Activated T-cell treated with anti-CD3 and anti-CD28 coated beads for 4 hours (primary cell): ENCODE data around the gene TMEM175.

Experiments
- DNase-seq: peaks from one replicate; pipeline ENCODE4 v3.0.0-alpha.2; 2020

The TMEM175 gene, protein sequence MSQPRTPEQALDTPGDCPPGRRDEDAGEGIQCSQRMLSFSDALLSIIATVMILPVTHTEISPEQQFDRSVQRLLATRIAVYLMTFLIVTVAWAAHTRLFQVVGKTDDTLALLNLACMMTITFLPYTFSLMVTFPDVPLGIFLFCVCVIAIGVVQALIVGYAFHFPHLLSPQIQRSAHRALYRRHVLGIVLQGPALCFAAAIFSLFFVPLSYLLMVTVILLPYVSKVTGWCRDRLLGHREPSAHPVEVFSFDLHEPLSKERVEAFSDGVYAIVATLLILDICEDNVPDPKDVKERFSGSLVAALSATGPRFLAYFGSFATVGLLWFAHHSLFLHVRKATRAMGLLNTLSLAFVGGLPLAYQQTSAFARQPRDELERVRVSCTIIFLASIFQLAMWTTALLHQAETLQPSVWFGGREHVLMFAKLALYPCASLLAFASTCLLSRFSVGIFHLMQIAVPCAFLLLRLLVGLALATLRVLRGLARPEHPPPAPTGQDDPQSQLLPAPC

DNA sequence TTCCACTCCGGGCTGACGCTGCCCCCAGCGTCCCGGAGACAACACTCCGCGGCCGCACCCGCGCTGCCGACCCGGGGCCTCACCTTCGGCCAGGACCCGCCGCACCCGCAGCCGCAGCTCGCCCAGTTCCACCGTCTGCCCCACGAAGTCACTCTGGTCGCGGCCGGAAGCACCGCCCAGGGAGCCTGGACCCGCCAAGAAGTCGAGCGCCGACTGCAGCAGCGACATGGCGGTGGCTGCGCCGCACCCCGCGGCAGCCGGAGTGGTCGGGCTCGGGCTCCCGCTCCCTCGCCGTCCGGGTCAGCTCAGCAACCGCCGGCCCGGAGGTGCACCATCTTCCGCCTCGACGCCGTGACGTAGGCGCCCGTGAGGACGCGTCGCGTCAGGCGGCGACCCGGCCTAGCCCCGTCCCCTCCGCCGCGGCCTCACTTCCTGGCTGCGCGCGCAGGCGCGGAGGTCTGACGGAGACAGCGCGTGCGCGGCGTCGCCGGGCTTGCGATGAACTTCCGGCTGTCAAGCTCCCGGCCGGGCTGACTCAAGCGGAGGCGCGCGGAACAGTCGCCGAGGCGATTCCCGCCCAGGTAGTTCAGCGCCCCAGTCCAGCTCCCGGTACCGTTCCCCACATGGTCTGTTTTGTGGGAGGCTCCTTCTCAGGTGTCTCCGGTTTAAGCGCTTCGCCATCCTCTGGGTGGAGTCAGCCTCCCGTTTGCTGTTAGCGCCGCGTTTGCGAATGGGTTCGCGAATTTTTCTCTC, at the start of gene TMEM175, which contains the start of gene GAK:
Gene TMEM175, plus strand, starts transcription at position 501 of the 753 bp plus-strand sequence. CDS start 15,280 bp downstream, outside the sequence.
Gene GAK, minus strand, starts transcription at position 357 of the 753 bp plus-strand sequence. Its CDS starts 129 bp downstream, at position 228.
- peak; percentile 92 for DNase-seq

DNA sequence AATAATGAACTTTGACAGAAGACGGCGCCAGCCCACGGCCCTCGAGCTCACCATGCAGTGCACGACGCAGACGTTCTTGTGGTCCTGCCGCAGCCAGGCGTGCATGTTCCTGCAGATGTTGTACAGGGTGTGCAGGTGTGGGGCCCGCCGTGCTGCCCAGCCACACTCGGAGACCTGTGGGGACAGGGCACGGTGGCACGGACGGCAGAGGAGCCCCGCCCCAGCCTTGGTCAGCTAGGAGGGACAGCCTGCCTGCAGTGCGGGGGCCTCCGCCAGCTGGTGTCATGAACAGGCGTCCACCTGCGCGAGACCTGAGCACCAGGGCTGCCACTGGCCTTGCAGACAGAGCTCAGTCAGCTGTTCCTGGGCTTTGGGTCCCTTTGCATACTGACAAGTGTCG, 49.6 kb upstream of the TMEM175 start:
- DNase-seq: no peak

DNA sequence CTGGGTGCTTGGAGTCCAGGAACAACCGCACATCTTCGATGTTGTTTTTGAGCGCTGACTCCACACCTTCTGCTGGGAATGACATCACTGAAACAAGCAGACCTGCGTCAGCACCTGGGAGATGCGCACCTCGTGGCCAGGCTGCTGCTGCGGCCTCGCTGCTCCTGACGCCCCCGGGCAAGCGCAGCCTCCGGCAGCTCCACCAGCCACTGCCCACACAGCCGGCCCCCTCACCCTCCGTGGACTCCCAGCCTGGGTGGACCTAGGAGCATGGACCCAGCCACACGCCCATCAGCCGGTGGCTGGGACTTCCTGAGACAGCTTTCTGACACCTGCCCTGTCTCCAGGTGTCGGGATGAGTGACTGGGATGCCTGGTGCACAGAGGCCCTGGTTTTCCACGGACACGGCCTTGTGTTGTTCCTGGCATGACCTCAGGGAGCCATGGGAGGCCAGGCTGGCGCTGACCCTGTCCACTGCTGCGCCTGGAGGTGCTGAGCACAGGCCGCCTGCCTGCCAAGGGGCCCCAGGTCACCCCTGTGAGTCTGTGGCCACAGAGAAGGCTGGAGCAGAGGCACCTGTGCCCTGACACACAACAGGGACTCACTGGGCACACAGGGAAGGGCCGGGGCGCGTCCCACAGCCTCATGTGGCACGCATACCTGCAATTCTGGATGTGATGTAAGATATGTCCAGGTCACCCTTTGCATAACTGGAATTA, 48.7 kb upstream of the TMEM175 start:
- DNase-seq: no peak

DNA sequence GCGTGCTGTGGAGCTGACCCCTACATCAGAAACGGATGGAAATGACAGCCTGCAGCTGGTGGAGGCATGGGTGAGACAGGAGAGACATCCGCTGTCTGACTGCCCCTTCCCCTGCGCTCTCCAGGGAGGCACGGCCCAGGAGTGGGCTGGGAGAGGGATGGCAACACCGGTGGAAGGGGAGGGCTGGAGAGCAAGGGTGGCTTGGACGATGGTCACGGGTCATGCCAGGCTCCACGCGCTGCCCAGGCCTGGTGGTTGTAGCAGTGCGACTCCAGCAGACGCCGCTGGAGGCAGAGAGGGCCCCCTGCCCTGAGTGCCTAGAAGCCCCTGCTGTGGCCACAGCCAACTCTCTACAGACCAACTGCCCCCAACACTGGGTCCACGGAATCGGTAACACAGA, 48.0 kb upstream of the TMEM175 start:
- DNase-seq: no peak

DNA sequence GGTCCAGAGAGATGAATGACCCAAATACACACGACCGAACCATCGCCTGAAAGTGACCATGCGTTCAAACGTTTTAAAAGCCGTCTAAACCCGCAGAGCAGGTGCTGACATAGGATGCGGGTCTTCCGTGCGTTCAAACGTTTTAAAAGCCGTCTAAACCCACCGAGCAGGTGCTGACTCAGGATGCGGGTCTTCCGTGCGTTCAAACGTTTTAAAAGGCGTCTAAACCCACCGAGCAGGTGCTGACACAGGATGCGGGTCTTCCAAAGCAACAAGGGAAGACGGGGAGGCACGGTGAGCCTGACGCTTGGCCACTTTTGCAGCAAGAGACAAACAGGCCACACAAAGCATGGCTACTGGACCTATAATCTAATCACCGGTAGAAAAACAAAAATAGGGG, 47.4 kb upstream of the TMEM175 start:
- DNase-seq: no peak

DNA sequence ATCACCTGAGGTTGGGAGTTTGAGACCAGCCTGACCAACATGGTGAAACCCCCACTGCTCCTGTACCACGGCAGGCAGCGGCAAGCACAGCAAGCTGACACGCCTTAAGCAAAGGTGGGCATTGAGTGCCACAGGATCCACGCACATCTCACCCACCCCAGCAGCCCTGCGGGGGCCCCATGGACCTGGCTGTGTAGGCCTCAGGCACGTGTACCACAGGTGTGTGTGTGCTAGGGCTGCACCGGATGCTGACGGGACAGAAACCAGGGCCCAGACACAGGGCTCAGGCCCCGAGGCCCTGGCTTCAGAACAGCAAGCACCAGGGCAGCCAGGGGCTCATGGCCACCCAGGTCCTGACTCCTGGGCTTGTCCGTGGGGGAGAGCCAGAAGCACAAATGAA, 46.9 kb upstream of the TMEM175 start:
- DNase-seq: no peak

DNA sequence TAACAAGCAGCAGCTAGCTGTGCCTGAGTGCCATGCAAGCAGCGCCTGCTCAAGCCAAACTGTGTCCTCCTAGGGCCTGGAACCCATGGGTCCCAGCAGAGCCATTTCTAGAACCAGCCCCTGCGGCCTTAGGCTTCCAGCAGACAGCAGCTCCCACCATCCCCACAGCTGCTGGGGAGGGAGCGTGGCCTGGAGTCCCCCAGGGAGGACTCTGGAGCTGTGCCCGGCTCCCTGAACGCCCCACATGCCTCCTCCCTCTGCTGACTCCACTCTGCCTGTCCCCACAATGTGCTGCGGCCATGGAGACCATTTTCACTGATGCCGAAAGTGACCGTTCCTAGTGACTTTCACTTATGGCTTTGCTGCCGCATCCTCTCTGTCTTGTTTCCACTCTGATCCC, 46.0 kb upstream of the TMEM175 start:
- no peak for DNase-seq

DNA sequence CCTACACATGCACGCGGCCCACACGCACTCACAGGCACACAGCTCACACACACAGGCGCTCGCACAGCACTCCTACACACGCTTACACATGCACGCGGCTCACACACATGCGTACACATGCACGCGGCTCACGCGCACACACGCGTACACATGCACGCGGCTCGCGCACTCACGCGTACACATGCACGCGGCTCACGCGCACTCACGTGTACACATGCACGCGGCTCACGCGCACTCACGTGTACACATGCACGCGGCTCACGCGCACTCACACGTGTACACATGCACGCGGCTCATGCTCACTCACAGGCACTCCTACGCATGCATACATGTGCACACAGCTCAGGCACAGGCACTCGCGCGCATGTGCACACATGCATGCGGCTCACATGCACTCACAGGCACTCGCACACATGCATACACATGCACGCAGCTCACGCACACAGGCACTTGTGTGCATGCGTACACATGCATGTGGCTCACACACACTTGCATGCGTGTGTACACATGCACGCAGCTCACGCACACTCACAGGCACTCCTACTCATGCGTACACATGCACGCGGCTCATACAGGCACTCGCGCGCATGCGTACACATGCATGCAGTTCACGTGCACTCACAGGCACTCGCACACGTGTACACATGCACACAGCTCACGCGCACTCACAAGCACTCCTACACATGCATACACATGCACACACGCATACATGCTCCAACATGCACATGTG, 45.1 kb upstream of the TMEM175 start:
- no peak for DNase-seq

DNA sequence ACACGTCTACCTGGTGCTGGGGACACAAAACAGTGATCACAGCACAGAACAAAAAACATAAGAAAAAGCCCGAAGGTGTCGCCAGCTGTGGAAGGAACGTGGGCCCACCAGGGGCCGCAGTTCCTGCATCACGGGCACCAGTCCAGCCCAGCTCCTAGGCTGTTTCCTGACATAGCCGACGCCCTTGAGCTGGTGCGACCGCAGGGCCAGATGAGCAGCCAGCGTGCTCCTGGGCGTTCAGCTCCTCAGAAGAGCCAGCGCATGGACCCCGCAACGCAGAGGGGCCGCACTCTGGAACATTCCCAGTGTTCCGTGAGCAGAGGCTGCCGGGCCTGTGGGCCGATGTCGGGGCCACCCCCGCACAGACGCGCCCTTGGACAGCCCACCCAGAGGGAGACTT, 44.2 kb upstream of the TMEM175 start:
- no peak for DNase-seq

DNA sequence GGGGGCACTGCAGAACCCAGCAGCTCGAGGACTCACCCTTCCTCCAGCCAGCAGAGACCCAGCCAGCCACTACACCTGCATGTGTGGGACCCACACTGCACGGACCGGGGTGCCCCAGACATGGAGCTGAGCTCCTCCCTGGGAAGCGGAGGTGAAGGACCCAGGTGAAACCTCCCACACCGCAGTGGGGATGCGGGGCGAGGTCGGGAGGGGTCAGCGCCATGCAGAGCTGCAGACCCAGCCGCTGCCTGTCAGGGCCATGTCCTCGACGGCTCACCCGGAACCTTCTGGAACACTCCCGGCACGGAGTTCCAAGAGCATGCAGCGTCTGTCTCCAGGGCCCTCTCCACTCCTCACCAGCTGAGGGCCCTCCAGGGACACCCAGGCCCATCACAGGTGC, 42.7 kb upstream of the TMEM175 start:
- DNase-seq: no peak

DNA sequence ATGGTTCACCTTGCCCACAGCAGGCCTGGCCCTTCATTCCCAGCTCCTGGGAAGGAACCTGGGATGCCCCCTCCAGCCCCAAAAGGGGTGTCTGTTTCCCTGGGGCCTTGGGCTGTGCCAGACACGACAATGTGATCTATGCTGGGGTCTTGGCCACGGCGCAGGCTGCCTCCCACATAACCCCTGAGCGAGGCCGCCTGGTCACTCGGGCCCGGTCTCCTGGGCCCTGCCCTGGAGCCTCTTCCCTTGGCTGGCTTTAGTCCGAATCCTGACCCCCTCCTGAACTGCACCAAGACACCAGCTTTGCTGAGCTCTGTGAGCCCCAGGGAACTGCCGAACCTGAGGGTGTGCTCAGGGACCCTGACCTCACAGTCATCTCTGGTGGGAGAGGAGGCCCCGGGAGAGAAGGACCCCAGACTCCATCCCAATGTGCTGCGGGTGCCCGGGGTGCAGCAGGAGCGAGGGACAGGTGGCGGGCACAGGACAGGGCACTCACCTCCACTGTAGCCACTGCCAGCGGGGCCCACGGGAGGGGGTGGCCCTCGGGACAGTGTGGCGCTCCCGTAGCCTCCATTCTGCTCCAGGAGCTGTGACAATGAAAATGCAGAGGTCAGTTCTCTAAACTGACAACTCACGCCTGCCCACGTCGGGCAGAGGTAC, 42.1 kb upstream of the TMEM175 start:
- no peak for DNase-seq

DNA sequence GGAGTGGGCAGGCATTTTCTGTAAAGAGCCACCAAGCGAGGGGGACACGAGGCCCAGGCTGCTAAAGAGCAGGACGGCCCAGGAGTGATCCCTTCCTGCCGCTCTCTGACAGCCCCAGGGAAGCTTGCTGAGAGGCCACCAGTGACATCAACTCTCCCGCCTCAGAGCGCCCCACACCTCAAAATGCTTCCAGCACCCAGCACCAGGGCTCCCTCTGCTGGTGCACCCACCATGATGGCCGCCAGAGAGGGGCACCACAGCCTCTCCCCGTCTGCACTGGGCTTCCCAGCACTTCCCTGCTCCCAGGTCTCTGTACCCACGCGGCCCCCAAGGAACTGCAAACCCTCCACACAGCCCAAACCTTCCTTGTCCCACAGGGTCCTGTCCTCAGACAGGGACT, 40.5 kb upstream of the TMEM175 start:
- DNase-seq: no peak

DNA sequence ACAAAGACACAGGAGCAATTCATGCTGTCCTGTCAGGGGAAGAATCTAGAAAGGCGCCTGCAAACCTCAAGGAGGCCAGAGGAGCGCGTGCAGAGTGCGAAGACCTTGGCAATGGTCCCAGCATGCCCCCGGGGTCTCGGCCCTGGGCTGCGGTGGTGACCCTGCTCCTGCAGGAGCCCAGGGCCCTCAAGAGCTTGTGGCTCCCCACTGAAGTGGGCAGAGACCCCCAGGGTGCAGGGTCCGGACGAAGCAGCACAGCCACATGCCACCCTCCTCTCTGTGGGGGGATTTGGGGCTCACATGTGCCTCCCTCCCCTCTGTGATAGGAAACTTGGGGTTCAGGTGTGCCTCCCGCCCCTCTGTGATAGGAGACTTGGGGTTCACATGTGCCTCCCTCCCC, 39.5 kb upstream of the TMEM175 start:
- DNase-seq: no peak

DNA sequence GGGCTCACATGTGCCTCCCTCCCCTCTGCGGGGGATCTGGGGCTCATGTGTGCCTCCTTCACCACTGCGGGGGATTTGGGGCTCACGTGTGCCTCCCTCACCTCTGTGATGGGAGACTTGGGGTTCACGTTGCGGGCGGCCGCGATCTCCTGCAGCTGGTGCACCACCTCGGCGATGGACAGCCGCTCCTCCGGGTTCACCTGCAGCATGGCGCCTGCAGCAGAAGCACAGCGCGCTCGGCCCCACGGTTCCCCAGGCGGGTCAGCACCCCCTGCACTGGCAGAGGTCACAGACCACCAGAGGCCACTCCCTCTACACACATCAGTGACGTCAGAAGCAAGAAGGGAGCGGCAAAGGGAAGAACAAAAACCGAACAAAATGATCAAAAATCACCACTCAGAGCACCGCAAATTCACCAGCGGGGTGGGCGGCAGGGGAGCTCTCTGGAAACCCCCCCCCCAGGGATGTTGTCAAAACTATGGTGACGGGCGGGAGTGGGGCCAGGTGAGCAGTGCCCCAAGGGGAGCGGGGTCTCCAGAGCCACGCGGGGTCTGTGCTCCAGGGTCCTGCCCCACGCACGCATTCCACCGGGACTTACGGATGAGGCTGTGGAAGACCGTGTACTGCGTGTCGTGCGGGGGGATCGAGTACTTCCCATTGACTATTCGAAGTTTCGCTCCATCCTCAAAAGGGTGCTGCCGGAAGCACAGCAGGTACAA, 38.8 kb upstream of the TMEM175 start:
- DNase-seq: no peak

DNA sequence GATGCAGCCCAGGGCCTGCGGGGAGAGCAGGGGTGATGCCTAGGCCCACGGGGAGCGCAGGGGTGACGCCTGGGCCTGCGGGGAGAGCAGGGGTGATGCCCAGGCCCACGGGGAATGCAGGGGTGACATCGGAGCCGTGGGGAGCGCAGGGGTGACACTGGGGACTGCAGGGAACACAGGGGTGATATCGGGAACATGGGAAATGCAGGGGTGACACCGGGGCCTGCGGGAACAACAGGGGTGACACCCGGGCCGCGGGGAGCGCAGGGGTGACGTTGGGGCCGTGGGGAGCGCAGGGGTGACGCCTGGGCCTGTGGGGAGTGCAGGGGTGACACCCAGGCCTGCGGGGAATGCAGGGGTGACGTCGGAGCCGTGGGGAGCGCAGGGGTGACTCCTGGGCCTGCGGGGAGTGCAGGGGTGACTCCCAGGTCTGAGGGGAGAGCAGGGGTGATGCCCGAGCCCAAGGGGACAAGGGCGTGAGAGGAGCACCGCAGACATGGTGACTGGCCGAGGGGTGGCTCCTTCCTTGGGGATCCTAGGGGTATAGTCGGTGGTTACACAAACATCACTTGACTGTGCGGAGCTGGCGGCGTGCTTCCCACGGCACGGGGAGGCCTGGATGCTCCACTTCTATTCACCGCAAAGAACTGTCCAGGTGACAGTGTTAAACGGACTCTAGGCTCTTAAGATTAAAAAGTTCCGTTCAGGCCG, 38.1 kb upstream of the TMEM175 start:
- DNase-seq: no peak

DNA sequence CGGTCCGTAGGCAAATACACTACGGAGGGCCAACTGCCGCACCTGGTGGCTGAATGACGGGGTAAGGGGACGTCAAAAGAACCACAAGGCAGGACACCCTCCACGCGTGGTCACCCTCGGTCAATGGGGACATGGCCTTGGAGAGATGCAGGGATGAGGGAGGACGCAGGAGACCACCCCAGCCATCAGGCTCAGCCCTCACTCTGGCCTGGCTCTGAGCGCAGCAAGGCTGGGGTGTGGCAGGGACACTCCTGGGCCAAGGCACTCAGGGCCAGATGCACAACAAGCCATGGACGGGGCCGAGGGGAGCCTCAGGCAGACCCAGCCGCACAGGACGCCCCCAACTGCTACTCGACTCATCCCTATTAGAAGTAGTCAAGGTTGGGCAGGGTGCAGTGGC, 36.7 kb upstream of the TMEM175 start:
- DNase-seq: no peak

DNA sequence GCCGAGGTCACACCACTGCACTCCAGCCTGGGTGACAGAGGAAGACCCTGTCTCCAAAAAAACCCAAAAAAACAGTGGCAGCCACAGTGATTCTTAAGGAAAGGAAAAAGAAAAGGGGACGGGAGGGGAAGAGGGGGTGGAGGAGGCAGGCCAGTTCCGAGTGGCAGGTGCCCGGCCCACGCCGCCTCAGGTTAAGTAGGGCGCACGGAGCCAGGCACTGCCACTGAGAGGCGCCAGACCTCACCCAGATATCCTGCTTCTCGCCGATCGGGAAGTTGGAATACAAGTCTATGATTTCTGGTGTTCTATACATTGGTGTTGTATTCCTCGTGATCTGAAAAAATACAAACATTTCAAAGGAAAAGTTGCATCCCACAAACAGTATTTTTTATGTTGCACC, 36.0 kb upstream of the TMEM175 start:
- DNase-seq: no peak

DNA sequence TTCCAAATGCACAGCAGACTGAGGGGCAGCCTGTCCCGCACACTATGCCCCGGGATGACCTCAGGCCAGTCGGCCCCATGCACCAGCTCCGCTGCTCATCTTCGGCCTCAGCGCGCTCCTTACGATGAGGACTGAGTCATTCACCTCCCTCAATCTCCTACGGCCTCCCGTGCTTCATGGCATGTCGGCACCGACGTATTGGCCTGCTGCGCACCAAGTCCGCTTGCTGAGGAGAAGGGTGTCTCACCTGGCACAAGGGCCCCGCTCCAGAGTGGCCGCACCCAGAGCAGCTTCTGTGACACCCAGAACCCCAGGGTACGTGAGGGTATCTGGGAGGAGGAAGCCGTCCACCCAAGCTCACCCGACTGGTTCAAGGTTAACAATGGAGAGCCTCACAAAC, 35.6 kb upstream of the TMEM175 start:
- DNase-seq: no peak

DNA sequence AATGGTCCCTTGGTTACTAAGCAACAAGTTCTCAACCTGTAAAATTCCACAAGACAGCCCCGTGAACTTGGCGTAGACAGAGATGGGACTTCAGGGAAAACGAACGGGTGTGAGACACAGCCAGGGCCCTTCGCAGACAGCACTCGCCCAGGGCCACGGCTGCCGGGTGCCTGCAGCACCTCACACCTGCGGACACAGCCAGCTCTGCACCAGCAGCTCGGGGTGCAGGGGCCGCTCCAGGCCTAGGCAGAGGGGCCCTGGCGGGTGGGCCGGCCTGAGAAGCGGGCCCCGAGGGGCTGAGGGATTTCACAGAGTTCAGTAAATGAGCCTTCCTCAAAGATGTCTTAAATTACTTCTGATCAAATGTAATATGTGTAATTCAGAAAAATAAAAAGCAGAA, 34.1 kb upstream of the TMEM175 start:
- DNase-seq: no peak

DNA sequence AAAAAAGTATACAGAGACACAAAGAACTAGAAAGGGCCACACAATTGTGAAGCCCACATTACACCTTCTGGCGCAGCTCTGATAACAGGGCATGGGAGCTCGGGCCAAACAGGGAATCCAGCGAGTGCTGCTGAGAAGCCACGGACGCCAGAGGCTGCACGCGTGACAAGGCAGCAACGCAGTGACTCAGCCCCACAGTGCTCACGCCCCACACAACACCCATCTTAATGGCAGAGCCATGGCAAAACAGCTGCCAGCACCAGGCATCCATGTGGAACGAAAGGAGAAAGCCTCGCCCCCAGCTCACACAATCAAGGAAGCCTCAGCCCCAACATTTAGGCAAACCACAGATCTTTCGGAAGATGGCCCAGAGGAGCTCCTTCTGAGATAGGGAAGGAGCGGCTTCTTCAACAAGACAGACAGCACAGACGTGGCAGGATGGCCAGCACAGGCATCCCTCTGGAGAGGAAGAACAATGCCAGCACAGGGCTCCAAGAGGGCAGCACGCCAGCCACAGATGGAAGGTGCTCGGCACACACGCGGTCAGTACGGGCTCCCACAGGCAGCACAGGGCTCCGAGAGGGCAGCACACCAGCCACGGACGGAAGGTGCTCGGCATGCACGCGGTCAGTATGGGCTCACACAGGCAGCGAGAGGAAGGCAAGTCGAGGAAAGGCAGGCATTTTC, 33.2 kb upstream of the TMEM175 start:
- no peak for DNase-seq
